ENCODE data around the gene C1QTNF2.

Gene C1QTNF2

GRCh38 chr5:160397492-160397891, 27.1 kb upstream of the C1QTNF2 start:
- Histone ChIP-seq H3K27ac (no peak overlapping the region), H3K9me3 (ENCODE audit: low read depth, low read length) (no peaks in the 10 kb centered on the region), H3K36me3 (ENCODE audit: insufficient read depth, low read length) (peaks cover 8% of the 10 kb centered on the region), H3K9ac (ENCODE audit: insufficient read length) (no peak overlapping the region), H3K4me3 (no peak overlapping the region)
- TF ChIP-seq FOXP2 (optimal IDR thresholded peaks at IDR 0.05; ENCODE audit: control extremely low read depth, extremely low read length, insufficient read depth) (no peak), POLR2AphosphoS5 (IDR thresholded peaks at IDR 0.05; ENCODE audit: borderline replicate concordance, low read depth, low read length) (no peak), EZH2 (IDR thresholded peaks at IDR 0.05) (no peak)
- DNase-seq (ENCODE audit: low read depth, low spot score), result no peak

DNA sequence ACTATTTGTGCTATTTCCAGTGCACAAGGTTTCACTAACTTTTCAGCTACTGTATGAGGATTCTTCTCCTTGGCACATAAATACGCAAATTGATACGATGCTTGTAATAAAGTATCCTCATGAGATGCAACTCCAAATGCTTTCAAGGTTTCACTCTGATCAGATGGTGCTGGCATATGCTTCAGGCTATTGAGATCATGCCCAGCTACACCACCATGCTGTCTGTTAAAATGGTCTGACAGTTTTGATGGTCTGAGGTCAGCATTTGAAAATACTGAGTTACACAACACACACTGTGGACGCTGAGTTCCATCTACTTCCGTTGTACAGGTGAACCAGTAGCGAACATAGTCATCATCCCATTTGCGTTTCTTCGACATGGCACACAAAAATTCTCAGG, 24.7 kb upstream of the C1QTNF2 start:
- no peak for TF ChIP-seq POLR2AphosphoS5 (IDR thresholded peaks at IDR 0.05; ENCODE audit: borderline replicate concordance, low read depth, low read length)
- no peak for TF ChIP-seq FOXP2 (optimal IDR thresholded peaks at IDR 0.05; ENCODE audit: control extremely low read depth, extremely low read length, insufficient read depth)
- TF ChIP-seq EZH2 (IDR thresholded peaks at IDR 0.05), result no peak
- Histone ChIP-seq H3K27ac (no peak overlapping the region), H3K9ac (ENCODE audit: insufficient read length) (no peak overlapping the region), H3K9me3 (ENCODE audit: low read depth, low read length) (no peaks in the 10 kb centered on the region), H3K36me3 (ENCODE audit: insufficient read depth, low read length) (no peaks in the 10 kb centered on the region; the same call in 1 of the 2 replicates), H3K4me3 (no peak overlapping the region)
- DNase-seq (ENCODE audit: low read depth, low spot score), result no peak

GRCh38 chr5:160390787-160391696, 20.6 kb upstream of the C1QTNF2 start:
- TF ChIP-seq FOXP2 (optimal IDR thresholded peaks at IDR 0.05; ENCODE audit: control extremely low read depth, extremely low read length, insufficient read depth) (no peak), POLR2AphosphoS5 (IDR thresholded peaks at IDR 0.05; ENCODE audit: borderline replicate concordance, low read depth, low read length) (no peak), EZH2 (IDR thresholded peaks at IDR 0.05) (no peak)
- no peak overlapping the region for H3K27ac ChIP-seq
- H3K9ac ChIP-seq (ENCODE audit: insufficient read length), result no peak overlapping the region
- H3K36me3 ChIP-seq (ENCODE audit: insufficient read depth, low read length), result no peaks in the 10 kb centered on the region
- no peaks in the 10 kb centered on the region for H3K9me3 ChIP-seq (ENCODE audit: low read depth, low read length)
- DNase-seq (ENCODE audit: low read depth, low spot score), result no peak
- H3K4me3 ChIP-seq, result no peak overlapping the region

GRCh38 chr5:160387445-160387844, 17.0 kb upstream of the C1QTNF2 start:
- Histone ChIP-seq H3K9ac (ENCODE audit: insufficient read length) (no peak overlapping the region), H3K9me3 (ENCODE audit: low read depth, low read length) (no peaks in the 10 kb centered on the region), H3K27ac (no peak overlapping the region), H3K36me3 (ENCODE audit: insufficient read depth, low read length) (no peaks in the 10 kb centered on the region), H3K4me3 (no peak overlapping the region)
- no peak for DNase-seq (ENCODE audit: low read depth, low spot score)
- no peak for TF ChIP-seq FOXP2 (optimal IDR thresholded peaks at IDR 0.05; ENCODE audit: control extremely low read depth, extremely low read length, insufficient read depth)
- no peak for TF ChIP-seq EZH2 (IDR thresholded peaks at IDR 0.05)
- no peak for TF ChIP-seq POLR2AphosphoS5 (IDR thresholded peaks at IDR 0.05; ENCODE audit: borderline replicate concordance, low read depth, low read length)

DNA sequence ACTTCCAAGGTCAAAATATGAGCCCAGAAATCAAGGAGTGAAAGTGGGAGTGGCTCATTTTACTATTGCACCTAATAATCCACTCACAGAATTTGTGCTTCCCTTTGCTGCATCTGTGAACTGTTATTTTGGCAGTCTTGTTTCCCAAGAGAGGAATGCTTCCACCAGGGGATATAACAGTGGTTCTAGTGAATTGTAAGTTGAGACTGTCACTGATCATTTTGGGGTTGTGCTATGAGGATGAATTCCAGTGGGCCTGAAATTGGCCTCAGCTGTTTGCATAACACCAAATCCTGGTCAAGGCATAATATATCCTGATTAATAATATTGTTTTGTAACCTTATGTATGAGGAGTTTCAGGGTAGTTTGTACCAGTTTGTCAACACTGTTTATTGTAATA, 15.1 kb upstream of the C1QTNF2 start:
- no peaks in the 10 kb centered on the region for H3K36me3 ChIP-seq (ENCODE audit: insufficient read depth, low read length)
- DNase-seq (ENCODE audit: low read depth, low spot score), result no peak
- H3K4me3 ChIP-seq, result no peak overlapping the region
- no peaks in the 10 kb centered on the region for H3K9me3 ChIP-seq (ENCODE audit: low read depth, low read length)
- H3K9ac ChIP-seq (ENCODE audit: insufficient read length), result no peak overlapping the region
- TF ChIP-seq FOXP2 (optimal IDR thresholded peaks at IDR 0.05; ENCODE audit: control extremely low read depth, extremely low read length, insufficient read depth) (no peak), POLR2AphosphoS5 (IDR thresholded peaks at IDR 0.05; ENCODE audit: borderline replicate concordance, low read depth, low read length) (no peak)
- H3K27ac ChIP-seq, result no peak overlapping the region

GRCh38 chr5:160384681-160385080, 14.3 kb upstream of the C1QTNF2 start:
- Histone ChIP-seq H3K9me3 (ENCODE audit: low read depth, low read length) (no peaks in the 10 kb centered on the region), H3K27ac (no peak overlapping the region), H3K9ac (ENCODE audit: insufficient read length) (no peak overlapping the region), H3K36me3 (ENCODE audit: insufficient read depth, low read length) (no peaks in the 10 kb centered on the region), H3K4me3 (no peak overlapping the region)
- TF ChIP-seq POLR2AphosphoS5 (IDR thresholded peaks at IDR 0.05; ENCODE audit: borderline replicate concordance, low read depth, low read length) (no peak), EZH2 (IDR thresholded peaks at IDR 0.05) (no peak), FOXP2 (optimal IDR thresholded peaks at IDR 0.05; ENCODE audit: control extremely low read depth, extremely low read length, insufficient read depth) (no peak)
- no peak for DNase-seq (ENCODE audit: low read depth, low spot score)

DNA sequence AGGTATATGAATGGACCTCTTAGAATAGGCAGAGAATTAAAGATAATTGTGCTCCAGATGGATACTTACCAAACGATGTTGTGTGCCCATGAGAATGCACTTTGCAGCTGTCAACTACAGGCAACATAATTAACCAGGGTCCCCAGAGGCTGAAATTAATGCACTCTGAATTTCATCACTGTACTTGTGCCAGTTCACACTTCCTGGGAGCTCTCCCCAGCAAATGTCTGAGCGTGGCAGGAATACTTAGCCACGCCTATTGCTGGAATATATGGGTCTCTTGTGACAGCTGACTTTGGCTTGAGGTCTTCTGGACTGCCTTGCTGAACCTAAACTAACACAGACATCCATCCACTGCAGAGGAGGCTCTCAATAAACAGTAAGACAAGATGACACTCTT, 11.9 kb upstream of the C1QTNF2 start:
- H3K4me3 ChIP-seq, result no peak overlapping the region
- no peaks in the 10 kb centered on the region for H3K9me3 ChIP-seq (ENCODE audit: low read depth, low read length)
- no peaks in the 10 kb centered on the region for H3K36me3 ChIP-seq (ENCODE audit: insufficient read depth, low read length)
- no peak for DNase-seq (ENCODE audit: low read depth, low spot score)
- TF ChIP-seq FOXP2 (optimal IDR thresholded peaks at IDR 0.05; ENCODE audit: control extremely low read depth, extremely low read length, insufficient read depth), result no peak
- no peak for TF ChIP-seq EZH2 (IDR thresholded peaks at IDR 0.05)
- no peak for TF ChIP-seq POLR2AphosphoS5 (IDR thresholded peaks at IDR 0.05; ENCODE audit: borderline replicate concordance, low read depth, low read length)
- H3K27ac ChIP-seq, result no peak overlapping the region
- H3K9ac ChIP-seq (ENCODE audit: insufficient read length), result no peak overlapping the region

DNA sequence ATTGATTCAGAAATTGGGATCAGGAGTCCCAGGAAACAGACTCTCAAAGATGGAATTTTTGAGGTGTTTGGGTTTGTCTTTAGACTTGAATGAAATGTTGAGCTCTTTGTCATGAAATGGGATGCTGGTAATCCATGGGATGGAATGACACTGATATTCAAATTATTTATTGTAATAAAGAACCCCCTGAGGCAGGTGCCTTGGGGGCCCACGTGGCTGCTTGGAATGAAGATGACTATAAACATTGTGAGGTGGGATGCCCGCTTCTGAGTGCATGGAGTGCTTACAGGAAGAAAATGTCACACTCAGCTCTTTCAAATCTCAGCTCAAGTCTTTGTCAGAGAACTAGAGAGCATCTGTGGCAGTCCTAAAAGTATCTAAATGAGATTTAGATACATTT, 9.6 kb upstream of the C1QTNF2 start:
- H3K9ac ChIP-seq (ENCODE audit: insufficient read length), result no peak overlapping the region
- H3K36me3 ChIP-seq (ENCODE audit: insufficient read depth, low read length), result no peaks in the 10 kb centered on the region
- H3K9me3 ChIP-seq (ENCODE audit: low read depth, low read length), result no peaks in the 10 kb centered on the region
- H3K4me3 ChIP-seq, result no peak overlapping the region
- no peak overlapping the region for H3K27ac ChIP-seq
- TF ChIP-seq POLR2AphosphoS5 (IDR thresholded peaks at IDR 0.05; ENCODE audit: borderline replicate concordance, low read depth, low read length) (no peak), EZH2 (IDR thresholded peaks at IDR 0.05) (no peak), FOXP2 (optimal IDR thresholded peaks at IDR 0.05; ENCODE audit: control extremely low read depth, extremely low read length, insufficient read depth) (no peak)
- DNase-seq (ENCODE audit: low read depth, low spot score), result no peak

All from SK-N-MC (cell line).